Heart right ventricle (tissue), 16 donors: ENCODE measurements around the gene OR11G2. TPM values are rescaled to one million over a fixed set of nuclear protein-coding genes. Genes with fewer than 3 reads are reported as not detected.

ENCODE experiments used
- ATAC-seq, 8 donors: fragments of 200-7000 bp; cut with Tn5 transposase; one replicate each; pipeline ENCODE4 v1.9.1; 2020; ENCODE audit warnings: mild to moderate bottlenecking in 8 of 8, moderate library complexity in 8 of 8, moderate number of reproducible peaks in 1 of 8
- DNase-seq, 2 donors: peaks; one replicate each; pipeline ENCODE4 v3.0.0-alpha.2; 2020
- H3K27ac ChIP-seq, 10 donors: fragments of 200-600 bp; sonication (generic) in 2 of 10; one replicate each; pipeline versions ENCODE4 v1.5.0 to v1.8.0; 2020 to 2022; ENCODE audit warnings: mild to moderate bottlenecking in 3 of 10
- H3K27me3 ChIP-seq, 7 donors: fragments of 200-600 bp; one replicate each; pipeline ENCODE4 v1.8.0; 2021 to 2022; ENCODE audit warnings: mild to moderate bottlenecking in 2 of 7
- H3K36me3 ChIP-seq, 9 donors: fragments of 200-600 bp; sonication (generic) in 1 of 9; one replicate each; pipeline versions ENCODE4 v1.5.0 to v1.8.0; 2020 to 2022; ENCODE audit warnings: mild to moderate bottlenecking in 2 of 9
- H3K4me1 ChIP-seq, 9 donors: fragments of 200-600 bp; sonication (generic) in 1 of 9; one replicate each; pipeline versions ENCODE4 v1.5.0 to v1.8.0; 2020 to 2022; ENCODE audit warnings: mild to moderate bottlenecking in 4 of 9
- H3K4me3 ChIP-seq, 10 donors: fragments of 200-600 bp; sonication (generic) in 2 of 10; one replicate each; pipeline versions ENCODE4 v1.5.0 to v1.8.0; 2020 to 2022; ENCODE audit warnings: mild to moderate bottlenecking in 7 of 10, moderate library complexity in 2 of 10
- H3K9me3 ChIP-seq, 11 donors: fragments of 200-600 bp in 10 of 11; sonication (generic) in 2 of 11; one replicate each; pipeline versions ENCODE4 v1.5.0 to v1.8.0; 2013 to 2022; ENCODE audit warnings: mild to moderate bottlenecking in 2 of 11, control low read depth in 1 of 11, moderate library complexity in 1 of 11
- WGBS, 2 donors: extraction: QIAGEN DNeasy Blood & Tissue Kit; methylation state at CpG; one replicate each; pipeline ENCODE4 v1.1.7; 2013; ENCODE audit warnings: inconsistent platforms in 1 of 2; 5-methylcytosine and 5-hydroxymethylcytosine counted together
- intact Hi-C, 10 donors: fragments of 100-400 bp; cut with DNase I; formaldehyde crosslinking; loops; one replicate each; pipeline versions ENCODE4 v1.11.1 to v1.14.2; 2022
- long read RNA-seq, 3 donors: library from polyadenylated mRNA; unstranded; transcript quantifications; one replicate each; pipeline ENCODE4 v2.0.0, GENCODE V29; 2020 to 2021
- polyA plus RNA-seq, 2 donors: library from polyadenylated mRNA; stranded (reverse); fragments of 200-250 nt; gene quantifications; one replicate each; pipeline ENCODE4 v1.2.3, GENCODE V29; 2013
- total RNA-seq, 10 donors: library from RNA; stranded (reverse); fragmentation: NEBNext Ultra II Directional in 3 of 10; extraction: Animal tissue kit (Norgen Biotek cat#: 25700) in 3 of 10; gene quantifications; one replicate each; pipeline versions ENCODE4 v1.2.1 to v1.2.4, GENCODE V29; 2021 to 2023
- TF ChIP-seq, protein P1 (sequence below), 9 donors: fragments of 200-600 bp; sonication (generic) in 2 of 9; IDR thresholded peaks; one replicate each; pipeline versions ENCODE4 v1.5.0 to v1.8.0; 2021 to 2022; ENCODE audit warnings: antibody characterized with exemption in 9 of 9, mild to moderate bottlenecking in 5 of 9, moderate library complexity in 1 of 9
- donor health status: Arrhythmogenic right ventricular cardiomyopathy.
- donor health status: ischemic (EF 13 %, LVEDD 7.1; RV severe dilation, severe dysfunction).
- donor health status: healthy with polysubstance abuse.
- donor health status: DM: no; HTN: yes; CAD: no.
- donor health status: DM: no; HTN: no; CAD: no.
- donor health status: ischemic (EF 25% LVEDD 6.9; RV normal size, moderate dysfunction).
- donor health status: ischemic (EF 25% LVEDD 5.7; RV mildly dilated, moderate dysfunction).
- donor health status: healthy.
- donor health status: DM: yes; HTN: yes; CAD: no.
- donor health status: Ischemic cardiomyopathy.
- donor health status: ischemic (EF 35%, LVEDD 5.7; RV mildly dilated, moderate dysfunction).
- donor health status: nonischemic (EF 11% LVEDD 7.7; RV severe dilation, severe dysfunction).
- donor health status: DM: yes; HTN: yes; CAD: no.
- donor health status: PGD.
- donor health status: ischemic (EF 29% LVEDD 5.4; RV normal size, mild dysfunction).
- donor health status: nonischemic (EF 23%, LVEDD 6.1; RV moderate dilation, normal function).

Gene OR11G2
- total RNA-seq (not detected), polyA plus RNA-seq (not detected)
- long read RNA-seq, donor 1 = 0 reads
- long read RNA-seq, donor 2 = 0 reads
- long read RNA-seq, donor 3 = 0 reads

DNA sequence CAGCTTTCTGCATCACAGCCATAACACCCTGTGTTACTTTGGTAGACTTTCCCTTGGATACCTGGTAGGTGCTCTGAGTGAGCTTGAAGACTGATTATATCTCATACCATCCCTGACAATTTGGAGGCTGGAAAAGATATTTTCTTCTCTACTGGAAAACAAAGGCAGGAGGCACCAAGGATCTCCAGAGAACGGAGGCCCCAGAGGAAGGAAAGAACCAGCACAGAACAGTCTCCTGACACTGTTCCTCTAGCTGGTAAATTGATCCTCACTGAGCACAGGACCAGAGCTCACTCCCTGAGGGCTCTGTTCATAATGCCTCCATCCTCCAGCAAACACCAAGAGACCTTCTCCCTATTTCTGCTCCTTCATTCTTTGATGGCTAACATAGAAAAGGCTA is at the start of gene OR11G2:
Gene OR11G2, plus strand, starts transcription at position 301 of the 400 bp plus-strand sequence. CDS start 6,542 bp downstream, outside the sequence.
- peaks cover 0 to 8% (median 0%) of the 10 kb centered on the region in 7 donors for H3K27me3 ChIP-seq
- DNase-seq = no peak
- H3K36me3 ChIP-seq = no peaks in the 10 kb centered on the region
- H3K4me3 ChIP-seq = no peak within 1 kb of the TSS
- intact Hi-C loops = no loop called here
- H3K9me3 ChIP-seq = no peaks in the 10 kb centered on the region
- H3K27ac ChIP-seq = no peak within 1 kb of the TSS
- no peaks in the 10 kb centered on the region for H3K4me1 ChIP-seq
- 40 to 41% methylated on average over 1 of the region's 1 CpG for WGBS, 2 donors
- ATAC-seq = no peak
- TF ChIP-seq, protein P1, sequence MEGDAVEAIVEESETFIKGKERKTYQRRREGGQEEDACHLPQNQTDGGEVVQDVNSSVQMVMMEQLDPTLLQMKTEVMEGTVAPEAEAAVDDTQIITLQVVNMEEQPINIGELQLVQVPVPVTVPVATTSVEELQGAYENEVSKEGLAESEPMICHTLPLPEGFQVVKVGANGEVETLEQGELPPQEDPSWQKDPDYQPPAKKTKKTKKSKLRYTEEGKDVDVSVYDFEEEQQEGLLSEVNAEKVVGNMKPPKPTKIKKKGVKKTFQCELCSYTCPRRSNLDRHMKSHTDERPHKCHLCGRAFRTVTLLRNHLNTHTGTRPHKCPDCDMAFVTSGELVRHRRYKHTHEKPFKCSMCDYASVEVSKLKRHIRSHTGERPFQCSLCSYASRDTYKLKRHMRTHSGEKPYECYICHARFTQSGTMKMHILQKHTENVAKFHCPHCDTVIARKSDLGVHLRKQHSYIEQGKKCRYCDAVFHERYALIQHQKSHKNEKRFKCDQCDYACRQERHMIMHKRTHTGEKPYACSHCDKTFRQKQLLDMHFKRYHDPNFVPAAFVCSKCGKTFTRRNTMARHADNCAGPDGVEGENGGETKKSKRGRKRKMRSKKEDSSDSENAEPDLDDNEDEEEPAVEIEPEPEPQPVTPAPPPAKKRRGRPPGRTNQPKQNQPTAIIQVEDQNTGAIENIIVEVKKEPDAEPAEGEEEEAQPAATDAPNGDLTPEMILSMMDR (IDR thresholded peaks at IDR 0.05) = no peak

DNA sequence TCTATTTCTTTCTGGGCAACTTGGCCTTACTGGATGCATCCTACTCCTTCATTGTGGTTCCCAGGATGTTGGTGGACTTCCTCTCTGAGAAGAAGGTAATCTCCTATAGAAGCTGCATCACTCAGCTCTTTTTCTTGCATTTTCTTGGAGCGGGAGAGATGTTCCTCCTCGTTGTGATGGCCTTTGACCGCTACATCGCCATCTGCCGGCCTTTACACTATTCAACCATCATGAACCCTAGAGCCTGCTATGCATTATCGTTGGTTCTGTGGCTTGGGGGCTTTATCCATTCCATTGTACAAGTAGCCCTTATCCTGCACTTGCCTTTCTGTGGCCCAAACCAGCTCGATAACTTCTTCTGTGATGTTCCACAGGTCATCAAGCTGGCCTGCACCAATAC is 46.8 kb upstream of the OR11G2 start:
- WGBS, 2 donors = 18 to 24% methylated on average over 7 of the region's 7 CpGs

DNA sequence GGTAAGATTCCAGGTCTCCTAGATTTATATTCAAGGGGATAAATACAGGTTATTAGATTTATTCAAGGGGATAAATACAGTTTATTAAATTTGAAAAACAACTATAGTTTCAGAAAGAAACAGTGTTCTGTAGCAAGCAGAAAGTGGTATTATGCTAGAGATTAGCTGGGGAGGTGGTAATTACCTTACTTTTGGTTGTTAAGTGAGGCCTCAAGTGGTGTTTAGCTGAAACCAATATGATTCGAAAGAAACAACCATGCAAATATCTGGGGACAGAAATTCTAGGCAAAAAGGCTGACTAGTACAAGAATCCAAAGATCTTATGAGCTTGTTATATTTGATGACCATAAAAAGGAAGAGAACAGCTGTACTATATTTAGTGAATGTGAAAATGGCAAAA is 45.9 kb upstream of the OR11G2 start:
- no peak for DNase-seq
- peaks cover 0 to 5% (median 0%) of the 10 kb centered on the region in 11 donors for H3K9me3 ChIP-seq
- H3K4me1 ChIP-seq = no peaks in the 10 kb centered on the region
- H3K27ac ChIP-seq = no peak overlapping the region
- TF ChIP-seq, protein P1 (IDR thresholded peaks at IDR 0.05) = no peak
- no peaks in the 10 kb centered on the region for H3K27me3 ChIP-seq
- H3K4me3 ChIP-seq = no peak overlapping the region
- no peaks in the 10 kb centered on the region for H3K36me3 ChIP-seq
- intact Hi-C loops = no loop called here
- no peak for ATAC-seq
- 33 to 56% methylated on average over 1 of the region's 1 CpG for WGBS, 2 donors

More for the DNA sequence above, 46.8 kb upstream of the OR11G2 start:
- TF ChIP-seq, protein P1 (IDR thresholded peaks at IDR 0.05) = no peak
- no peak overlapping the region for H3K27ac ChIP-seq
- H3K4me1 ChIP-seq = no peaks in the 10 kb centered on the region
- no peaks in the 10 kb centered on the region for H3K27me3 ChIP-seq
- ATAC-seq (no peak), DNase-seq (no peak)
- H3K4me3 ChIP-seq = no peak overlapping the region
- intact Hi-C loops = no loop called here
- no peaks in the 10 kb centered on the region for H3K9me3 ChIP-seq
- no peaks in the 10 kb centered on the region for H3K36me3 ChIP-seq

DNA sequence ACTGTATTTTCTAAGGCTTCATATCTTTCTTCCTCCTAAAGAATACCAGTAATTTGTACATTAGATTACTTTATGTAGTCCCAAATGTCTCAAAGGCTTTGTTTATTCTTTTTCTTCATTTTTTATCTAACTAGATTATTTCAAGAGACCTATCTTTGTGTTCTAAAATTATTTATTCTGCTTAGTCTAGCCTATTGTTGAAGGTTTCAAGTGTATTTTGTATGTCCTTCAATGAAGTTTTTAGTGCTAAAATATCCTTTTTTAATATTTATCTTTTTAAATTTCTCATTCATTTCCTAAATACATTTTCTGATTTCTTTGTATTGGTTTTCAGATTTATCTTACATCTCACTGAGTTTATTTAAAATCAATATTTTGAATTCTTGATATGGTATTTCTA is 26.2 kb upstream of the OR11G2 start:
- ATAC-seq (no peak), DNase-seq (no peak)
- intact Hi-C loops = no loop called here
- no peaks in the 10 kb centered on the region for H3K27me3 ChIP-seq
- H3K27ac ChIP-seq = no peak overlapping the region
- H3K4me1 ChIP-seq = no peaks in the 10 kb centered on the region
- H3K9me3 ChIP-seq = peaks cover 0 to 52% (median 16%) of the 10 kb centered on the region in 11 donors
- no peak overlapping the region for H3K4me3 ChIP-seq
- TF ChIP-seq, protein P1 (IDR thresholded peaks at IDR 0.05) = no peak
- H3K36me3 ChIP-seq = no peaks in the 10 kb centered on the region
